ENCODE measurements around the gene CCNJL. TPM values are rescaled to one million over a fixed set of nuclear protein-coding genes. Genes with fewer than 3 reads are reported as not detected.
"Not testable (repeated sequence)": the region's sequence is repeated elsewhere in the genome, so short reads cannot be mapped to it uniquely, and the experiment has no call there.

CCNJL gene, protein sequence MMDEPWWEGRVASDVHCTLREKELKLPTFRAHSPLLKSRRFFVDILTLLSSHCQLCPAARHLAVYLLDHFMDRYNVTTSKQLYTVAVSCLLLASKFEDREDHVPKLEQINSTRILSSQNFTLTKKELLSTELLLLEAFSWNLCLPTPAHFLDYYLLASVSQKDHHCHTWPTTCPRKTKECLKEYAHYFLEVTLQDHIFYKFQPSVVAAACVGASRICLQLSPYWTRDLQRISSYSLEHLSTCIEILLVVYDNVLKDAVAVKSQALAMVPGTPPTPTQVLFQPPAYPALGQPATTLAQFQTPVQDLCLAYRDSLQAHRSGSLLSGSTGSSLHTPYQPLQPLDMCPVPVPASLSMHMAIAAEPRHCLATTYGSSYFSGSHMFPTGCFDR
- 3.2 TPM for total RNA-seq

DNA sequence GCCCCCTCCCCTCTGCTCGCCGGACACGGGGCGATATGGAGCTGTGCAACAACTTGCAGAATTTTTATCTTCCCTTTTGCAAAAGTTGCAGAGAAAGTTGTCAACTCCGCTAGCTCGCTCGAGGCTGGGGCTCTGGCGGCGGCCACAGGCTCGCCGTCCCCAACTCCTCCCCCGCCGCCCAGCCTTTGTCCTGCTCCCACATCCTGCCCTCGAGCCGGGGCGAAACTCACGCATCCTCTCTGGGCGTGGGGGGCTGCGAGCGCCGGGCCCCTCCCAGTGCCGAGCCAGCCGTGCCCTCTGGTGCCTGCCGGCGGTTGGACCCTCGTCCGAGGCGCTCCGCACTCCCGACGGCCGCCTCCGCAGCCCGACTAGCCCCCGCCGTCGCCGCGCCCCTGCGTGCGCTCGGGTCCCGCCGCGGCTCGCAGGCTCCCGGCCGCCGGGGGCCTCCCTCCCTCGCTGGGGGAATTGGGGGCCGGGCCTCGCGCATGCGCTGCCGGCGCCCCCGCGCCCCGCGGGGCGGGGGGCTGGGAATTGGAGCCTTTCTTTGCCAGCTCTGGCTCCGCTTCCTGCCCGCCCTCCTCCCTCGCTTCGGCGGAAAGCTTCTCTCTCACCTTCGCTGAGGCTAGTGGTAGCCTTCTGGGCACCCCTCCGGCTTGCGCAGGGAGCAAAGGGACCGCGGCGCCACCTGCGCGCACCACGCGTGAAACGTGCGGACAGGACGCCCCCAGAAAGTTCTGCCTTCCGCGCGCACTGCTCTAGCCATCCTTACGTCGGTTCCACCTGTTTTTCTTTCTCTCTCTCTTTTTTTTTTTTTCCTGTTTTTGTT is at the start of gene CCNJL:
TSS of gene CCNJL (minus strand) at position 431 of the 826 bp plus-strand sequence. CDS start 641 bp downstream, outside the sequence.
- no peak for DNase-seq

DNA sequence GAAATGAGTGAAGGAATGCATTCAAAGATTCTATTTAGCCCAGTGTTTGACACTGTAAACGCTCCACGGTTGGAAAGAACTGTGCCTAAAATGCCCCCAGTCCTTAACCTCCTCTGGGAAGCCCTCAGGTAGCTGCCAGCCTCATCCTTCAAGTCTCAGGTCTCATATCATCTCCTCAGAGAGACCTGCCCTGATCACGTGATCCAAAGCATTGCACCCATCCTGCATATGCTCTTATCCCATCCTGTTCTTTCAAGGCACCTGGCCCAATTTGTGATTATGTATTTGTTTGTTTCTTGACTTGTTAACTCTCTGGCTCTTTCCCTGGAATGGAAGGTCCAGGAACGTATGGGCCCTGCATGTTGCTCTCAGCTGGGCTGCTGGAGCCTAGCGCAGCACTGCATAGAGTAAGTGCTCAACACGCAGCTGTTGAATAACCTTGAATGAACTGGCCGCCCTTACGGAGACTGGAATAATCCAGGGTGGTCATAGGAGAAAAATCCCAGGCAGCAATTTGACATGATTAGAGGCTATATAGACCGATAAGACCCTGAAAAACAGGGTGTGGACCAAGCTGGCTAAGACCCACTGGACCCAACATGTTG is 49.4 kb upstream of the CCNJL start:
- DNase-seq: no peak

DNA sequence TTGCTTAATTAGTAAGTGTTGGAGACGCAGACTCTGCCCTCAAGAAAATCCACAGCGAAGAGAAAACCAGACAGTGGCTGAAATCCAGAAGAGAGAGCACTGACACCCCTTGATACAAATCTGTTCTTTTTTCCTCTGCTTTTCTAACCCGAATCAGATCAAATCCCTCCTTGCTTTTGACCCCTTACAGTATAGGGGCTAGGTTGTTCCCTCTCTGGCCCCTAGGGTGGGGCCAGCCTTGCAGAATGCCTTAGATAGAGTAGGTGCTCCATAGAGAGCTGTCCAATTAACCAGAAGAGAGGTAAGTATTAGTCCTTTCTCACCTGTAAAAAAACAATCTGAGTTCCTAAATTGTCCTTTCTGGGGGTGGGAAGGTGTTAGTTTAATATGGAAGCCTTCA is 47.9 kb upstream of the CCNJL start:
- no peak for DNase-seq

DNA sequence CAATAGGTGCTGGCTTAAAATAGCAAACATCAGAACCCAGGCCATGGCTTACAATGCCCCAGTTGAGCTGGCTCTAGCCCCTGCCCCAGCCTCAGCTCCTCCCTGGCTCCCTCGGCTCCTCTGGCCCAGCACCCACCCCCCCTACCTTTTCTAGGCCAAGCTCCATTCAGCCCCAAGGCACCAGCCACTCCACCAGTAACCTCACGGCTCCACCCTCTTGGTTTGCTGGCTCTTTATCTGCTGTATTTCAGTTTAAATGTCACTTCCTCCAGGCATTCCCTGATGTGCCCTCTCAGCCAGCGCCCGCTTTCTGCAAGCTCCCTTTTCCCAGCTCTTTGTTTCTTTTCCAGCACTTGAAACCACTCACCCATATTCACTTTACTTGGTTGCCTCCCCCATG is 47.5 kb upstream of the CCNJL start:
- DNase-seq: no peak

DNA sequence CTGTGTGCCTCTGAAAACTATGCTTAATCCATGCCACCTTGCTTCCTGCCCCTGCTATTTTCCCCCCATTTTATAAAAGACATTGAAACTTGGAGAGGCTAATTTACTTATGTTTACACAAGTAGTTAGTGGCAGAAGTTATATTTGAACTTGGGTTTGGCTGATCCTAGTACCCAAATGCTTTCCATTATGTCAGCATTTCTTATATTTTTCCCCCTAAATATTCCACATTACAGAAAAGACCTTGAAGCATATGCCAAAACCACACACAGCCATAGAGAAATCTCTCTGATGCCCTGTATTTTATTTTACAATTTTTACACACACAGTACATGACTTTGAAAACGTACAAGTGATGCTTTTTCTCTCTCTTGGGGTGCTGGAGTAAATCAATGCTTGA is 46.9 kb upstream of the CCNJL start:
- DNase-seq: peak; percentile 55

DNA sequence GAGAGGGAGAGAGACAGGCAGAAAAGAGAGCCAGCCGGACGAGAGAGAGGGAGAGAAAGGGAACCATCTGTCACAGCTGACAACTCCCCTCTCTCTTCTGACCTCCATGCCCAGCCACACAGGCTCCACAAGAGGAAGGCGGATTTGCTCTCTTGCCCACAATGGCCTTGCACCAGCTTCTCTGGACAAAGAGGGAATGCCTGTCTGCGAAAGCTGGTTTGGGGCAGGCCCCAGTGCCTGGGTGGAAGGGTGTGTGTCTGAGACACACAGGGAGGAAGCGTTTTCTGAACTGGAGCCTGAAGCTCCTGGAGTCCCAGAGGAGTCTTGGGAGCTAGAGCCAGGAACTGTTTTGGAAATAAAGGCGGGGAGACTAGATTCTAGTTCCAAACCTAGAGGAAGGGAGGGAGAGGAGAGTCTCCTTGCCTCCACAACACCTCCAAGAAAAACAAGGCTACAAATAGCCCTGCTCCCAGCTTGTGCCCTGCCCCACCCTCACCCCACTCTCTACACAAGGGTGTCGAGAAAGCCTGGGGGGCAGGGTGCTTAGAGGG is 45.6 kb upstream of the CCNJL start:
- DNase-seq: peak; percentile 79

DNA sequence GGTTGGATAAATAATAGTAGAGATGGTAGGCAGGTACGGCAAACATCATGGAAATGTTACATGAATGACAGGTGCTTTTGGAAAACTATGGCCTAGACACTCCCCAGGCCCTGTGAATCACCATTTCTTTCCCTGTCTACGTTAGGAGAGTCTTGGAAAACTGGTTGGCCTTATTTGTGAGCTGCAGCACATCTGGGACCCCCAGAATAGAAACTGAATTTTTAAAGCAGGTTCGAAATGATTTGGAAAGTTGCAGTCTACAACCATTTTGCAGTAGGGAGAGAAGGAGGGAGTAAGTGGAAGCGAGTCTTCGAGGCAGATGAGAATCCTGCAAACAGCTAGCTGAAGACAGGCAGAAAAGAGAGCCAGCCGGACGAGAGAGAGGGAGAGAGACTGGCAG is 45.0 kb upstream of the CCNJL start:
- DNase-seq: no peak

DNA sequence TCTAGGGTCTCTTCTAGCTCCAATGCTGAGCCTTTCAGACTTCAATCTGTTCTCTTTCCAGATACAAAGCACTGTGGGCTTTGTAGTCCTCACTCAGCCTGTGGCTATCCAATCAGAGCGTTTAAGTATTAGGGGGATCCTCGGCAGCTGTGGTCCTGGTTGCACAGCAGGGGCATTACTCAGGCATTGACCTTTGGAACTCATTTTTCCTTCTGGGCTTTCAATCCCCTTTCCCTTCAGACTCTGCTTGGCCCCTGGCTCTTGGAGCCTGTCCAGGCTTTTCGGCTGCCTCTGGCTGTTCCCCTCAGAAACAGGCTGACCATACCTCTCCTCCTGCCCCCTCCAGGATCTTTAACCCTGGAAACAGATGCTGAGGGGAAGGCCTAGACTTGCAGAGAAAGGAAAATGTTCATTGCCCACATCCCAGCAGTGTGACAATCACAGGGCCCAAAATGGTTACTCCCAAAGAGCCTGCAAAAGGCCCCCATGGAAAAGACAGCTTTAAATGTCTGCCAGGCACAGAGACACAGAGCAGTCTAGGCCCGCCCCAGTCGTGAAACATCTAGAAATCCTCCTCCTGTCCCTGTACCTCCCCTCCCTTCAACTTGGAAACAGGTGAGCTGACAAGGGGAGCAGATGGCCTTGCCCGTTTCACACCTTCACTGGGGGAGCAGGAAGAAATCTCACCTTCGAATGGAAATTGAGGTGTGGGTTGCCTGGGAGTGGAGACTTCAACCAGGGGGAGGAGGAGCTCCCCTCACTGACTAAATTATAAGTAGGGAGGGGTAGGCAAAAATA is 44.4 kb upstream of the CCNJL start:
- no peak for DNase-seq

DNA sequence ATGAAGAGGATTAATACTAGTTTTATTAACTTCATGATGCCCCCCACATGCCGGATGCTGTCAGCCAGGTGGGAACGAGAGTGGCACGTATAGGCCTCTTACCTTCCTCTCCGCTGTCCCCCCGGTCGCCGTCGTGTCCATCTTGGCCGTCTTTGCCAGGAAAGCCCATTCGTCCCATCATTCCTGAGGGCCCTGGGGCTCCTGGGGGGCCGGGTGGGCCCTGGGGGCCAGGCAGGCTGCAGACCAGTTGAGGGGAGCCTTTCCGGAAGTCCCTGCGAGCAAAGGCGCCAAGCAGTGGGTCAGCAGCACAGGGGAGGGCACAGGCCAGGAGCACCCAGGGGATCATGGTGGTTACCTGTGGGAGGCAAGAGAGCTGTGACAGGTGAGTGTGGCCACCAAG is 42.3 kb upstream of the CCNJL start:
- no peak for DNase-seq

DNA sequence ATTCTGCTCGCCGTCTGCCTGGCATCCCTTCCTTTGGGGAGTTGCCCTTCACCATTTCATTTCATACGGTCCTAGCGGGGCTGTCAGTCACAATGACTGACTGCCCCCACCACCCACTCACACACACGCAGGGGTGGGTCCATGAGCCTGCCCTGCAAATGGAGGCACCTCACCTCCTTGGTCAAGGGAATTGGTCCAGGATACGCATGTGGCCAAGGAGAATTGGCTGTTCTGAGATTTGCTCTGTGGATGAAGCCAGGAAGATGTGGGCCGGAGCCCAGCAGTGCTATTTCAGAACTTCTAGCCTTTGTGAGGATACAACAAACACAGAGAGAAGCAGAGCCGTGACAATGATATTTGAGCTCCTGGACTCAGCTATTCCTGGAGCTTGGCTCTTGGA is 41.0 kb upstream of the CCNJL start:
- DNase-seq: no peak

DNA sequence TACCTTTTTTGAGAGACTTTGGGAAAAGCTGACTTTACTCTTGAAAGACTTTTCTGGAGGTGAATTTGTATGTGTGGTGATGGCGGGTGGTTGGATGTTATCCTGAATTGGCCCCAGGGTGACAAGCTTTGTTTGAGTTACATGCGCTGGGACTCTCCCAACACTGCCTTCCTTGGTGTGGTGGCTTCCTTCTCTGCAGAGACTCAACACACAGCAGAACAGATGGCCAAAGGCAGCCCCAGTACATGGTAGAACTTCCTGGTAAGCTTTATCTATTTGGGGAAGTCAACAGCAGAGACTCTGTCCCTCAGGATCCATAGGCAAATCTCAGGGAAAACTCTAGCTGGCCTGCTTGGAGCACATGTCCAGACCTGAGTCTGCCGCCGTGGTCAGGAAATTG is 39.9 kb upstream of the CCNJL start:
- DNase-seq: no peak

DNA sequence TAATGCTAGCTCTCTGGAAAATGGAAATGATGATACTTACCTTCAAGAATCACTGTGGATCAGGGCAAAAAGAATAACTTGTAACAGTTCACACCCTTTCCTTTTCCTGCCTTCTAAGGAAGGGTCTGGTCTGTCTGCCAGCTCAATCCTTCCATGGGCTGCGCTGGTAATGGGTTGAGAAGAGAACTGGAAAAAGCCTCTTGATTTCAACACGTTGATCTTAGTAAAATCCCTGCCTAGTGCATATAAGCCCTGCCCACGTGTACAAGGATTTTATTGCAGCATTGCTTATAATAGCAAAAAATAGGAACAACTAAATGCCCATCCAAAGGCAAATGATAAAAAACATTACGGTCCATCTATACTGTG is 37.6 kb upstream of the CCNJL start:
- DNase-seq: no peak

DNA sequence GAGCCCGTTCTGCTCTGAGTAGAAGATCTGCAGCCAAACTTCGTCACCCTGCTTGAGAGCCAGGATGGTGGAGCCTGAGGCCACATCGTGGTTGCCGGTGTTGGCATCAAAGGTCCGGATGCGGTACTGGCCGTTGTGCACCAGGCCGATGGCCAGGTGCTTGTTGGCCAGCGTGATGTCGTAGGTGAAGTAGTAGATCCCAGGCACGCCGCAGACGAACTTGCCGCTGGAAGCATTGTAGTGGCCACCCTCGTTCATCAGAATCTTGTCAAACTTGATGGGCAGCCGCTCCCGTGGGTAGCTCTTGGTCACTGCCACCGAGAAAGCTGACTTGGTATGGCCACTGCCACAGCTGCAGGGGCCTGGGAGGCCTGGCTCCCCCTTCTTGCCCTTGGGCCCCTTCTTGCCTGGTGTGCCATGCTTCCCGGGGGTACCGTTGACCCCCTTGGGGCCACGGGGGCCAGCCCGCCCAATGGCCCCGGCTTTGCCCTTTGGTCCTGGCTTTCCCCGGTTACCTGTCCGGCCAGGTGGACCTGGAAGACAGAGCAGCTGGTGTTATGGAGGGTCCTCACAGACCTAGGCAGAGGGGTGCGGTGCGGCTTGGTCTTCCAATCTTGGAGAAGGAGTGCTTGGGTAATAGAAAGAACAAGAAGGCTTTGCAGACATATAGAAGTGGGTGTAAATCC is 37.0 kb upstream of the CCNJL start:
- no peak for DNase-seq

DNA sequence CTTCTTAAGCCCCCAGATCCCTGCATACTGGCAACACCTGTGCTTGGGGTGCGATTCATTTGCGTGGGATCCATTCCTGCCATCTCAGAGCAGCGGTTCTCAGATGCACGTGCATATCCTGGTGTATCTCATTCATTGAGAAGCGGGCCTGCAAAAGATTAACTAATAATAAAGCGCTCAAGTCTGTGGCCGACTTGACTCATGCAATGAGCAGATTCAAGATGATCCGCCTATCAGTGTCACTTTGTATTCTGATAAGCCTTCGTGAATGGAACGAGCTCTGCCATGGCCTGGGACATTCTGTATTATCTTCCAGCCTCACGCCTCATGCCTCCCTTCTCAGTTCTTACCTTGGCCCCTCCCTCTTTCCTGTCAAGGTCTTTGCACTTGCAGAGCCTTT is 35.7 kb upstream of the CCNJL start:
- no peak for DNase-seq

DNA sequence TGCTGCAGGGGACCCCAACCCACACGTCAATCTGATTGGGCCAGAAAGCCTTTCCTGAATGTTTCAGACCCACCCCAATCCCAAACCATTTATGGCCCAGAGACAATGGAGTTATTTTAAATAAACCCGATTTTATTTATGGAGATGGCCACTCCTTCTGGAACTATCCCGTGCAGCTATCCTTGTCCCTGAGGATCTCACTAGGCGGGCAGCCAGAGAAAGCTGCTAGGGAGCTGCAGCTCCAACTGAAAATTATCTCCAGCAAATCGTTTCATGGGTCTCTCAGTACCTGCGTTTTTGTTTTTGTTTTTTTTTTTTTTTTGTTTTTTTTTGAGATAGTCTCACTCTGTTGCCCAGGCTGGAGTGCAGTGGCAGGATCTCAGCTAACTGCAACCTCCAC is 35.1 kb upstream of the CCNJL start:
- DNase-seq: peak; percentile 49

DNA sequence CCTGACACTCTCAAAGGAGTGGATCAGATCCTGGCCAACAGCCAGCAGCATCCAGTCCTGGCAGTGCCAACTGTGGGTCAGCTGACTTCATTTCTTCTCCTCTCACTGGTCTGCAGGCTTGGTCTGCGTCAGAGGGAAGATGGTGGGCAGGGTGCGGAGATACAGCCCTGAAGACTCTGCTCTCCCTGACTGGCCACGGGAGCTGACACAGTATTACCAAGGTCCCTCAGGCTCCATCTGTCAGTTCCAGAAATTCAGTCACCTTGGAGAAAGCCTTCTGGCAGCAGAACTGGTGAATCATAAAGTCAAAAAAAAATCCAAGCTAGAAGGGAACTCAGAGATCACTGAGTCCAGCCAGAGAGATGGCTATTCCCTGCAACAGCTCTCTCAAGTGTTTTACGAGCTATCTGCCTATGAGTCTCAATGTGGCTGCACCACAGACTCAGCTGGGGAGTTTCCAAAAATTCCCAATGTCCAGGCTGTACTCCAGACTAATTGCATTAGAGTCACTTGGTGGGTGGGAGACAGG is 30.1 kb upstream of the CCNJL start:
- no peak for DNase-seq

DNA sequence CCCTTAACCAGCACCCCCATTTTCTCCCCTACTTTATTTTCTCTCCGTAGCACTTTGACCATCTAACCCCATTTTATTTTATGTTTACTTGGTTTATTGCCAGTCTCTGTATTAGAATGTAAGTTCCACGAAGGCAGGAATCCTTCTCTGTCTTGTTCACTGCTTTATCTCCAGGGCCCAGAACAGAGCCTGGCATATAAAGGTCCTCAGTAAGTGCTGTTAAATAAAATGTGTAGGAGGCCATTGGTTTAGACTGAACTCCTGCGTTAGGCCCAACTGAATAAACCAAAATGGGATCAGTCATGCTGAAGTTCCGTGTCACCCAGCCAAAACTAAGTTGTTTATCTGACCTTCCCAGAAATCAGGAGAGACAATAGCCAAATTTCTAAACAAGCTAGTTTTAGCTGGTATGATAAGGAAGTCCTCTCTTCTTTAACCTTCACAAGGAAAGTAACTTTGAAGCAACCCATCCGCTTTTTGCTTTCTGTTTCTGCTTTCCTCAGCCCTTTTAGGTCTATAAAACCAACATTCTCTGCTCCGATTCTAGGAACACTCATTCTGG is 29.0 kb upstream of the CCNJL start:
- no peak for DNase-seq

DNA sequence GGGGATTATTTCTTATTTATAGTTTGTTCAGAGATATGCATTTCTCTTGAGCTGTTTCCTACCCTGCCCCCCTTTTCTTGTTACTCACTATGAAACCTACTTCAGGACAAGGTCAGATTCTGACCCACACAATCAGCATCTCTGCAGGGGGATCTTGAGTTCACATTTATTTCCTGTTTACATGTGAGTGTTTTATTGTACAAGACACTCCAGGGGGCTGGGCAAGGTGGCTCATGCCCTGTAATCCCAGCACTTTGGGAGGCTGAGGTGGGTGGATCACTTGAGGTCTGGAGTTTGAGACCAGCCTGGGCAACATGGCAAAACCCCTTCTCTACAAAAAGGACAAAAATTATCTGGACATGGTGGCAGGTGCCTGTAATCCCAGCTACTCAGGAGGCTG is 28.1 kb upstream of the CCNJL start:
- DNase-seq: not testable (repeated sequence)

DNA sequence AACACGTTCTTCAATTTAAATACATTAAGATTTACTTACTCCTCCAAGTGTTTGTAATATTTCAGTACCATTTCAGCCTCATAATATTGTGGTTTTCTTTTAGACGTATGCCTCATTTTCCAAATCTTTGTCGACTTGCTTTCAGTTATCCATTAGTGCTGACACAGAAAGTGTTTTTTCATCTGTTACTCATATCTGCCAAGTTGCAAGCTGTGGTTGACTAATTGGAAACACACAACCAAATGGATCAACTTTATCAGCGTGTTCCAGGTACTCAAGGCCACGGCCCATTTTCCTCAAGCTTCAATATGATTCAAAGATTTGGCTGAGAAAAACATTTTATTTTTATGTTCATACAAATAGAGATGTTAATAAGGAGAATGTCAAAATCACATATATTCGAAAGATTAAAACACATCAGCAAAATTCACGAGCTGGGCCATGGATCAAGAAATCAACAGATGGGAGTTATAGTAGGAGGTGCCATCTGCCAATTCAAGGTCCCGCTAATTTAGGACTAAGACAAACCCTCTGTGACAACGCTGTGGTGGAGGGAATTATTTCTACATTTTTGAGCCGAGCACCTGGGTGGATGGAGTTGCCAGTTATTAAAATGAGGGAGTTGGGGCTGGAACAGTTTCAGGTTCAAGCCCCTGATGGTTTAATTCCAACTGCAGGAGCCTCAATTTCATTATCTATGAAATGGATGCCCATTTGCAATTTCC is 27.2 kb upstream of the CCNJL start:
- no peak for DNase-seq

DNA sequence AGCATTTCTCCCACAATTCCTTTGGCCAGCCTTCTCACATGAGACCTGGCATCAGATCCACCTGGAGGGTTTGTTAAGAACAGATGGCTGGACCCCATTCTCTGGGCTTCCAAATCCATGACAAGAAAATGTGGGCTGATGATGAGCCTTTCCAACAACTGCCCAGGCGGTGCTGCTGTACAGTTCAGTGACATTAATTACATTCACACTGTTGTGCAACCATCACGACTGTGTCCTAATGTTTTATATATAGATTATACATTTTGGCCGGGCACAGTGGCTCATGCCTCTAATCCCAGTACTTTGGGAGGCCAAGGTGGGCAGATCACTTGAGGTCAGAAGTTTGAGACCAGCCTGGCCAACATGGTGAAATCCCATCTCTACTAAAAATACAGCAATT is 22.4 kb upstream of the CCNJL start:
- not testable (repeated sequence) for DNase-seq

Measured in skin of body (tissue), 2 donors.